HG03025 (cell line): ENCODE data around the gene ADAMTS12.

Experiments used
- ATAC-seq: cut with Tn5 transposase; IDR thresholded peaks from one replicate; pipeline ENCODE4 v1.9.1; 2021; ENCODE audit warnings: mild to moderate bottlenecking, moderate library complexity; ENCODE audit not compliant: unreplicated experiment, low FRiP score

The ADAMTS12 gene

GRCh38 chr5:33812746-33813145, 79.0 kb downstream of the ADAMTS12 start:
- no peak for ATAC-seq

- no peak for ATAC-seq
Observed at GRCh38 chr5:33810491-33811120, 81.2 kb downstream of the ADAMTS12 start.

- ATAC-seq: no peak
Observed at GRCh38 chr5:33809936-33810335, 81.9 kb downstream of the ADAMTS12 start.

GRCh38 chr5:33808699-33809098, 83.1 kb downstream of the ADAMTS12 start:
- no peak for ATAC-seq

GRCh38 chr5:33807771-33808170, 84.0 kb downstream of the ADAMTS12 start:
- no peak for ATAC-seq

GRCh38 chr5:33806738-33807442, 84.9 kb downstream of the ADAMTS12 start:
- ATAC-seq: no peak

GRCh38 chr5:33801292-33801691, 90.5 kb downstream of the ADAMTS12 start:
- ATAC-seq: no peak

GRCh38 chr5:33800241-33800950, 91.4 kb downstream of the ADAMTS12 start:
- no peak for ATAC-seq

- ATAC-seq: no peak
Observed at GRCh38 chr5:33795496-33795895, 96.3 kb downstream of the ADAMTS12 start.

GRCh38 chr5:33794550-33795181, 97.1 kb downstream of the ADAMTS12 start:
- ATAC-seq: no peak

- no peak for ATAC-seq
Observed at GRCh38 chr5:33793836-33794549, 97.8 kb downstream of the ADAMTS12 start.

- ATAC-seq: no peak
Observed at GRCh38 chr5:33793276-33793675, 98.5 kb downstream of the ADAMTS12 start.

GRCh38 chr5:33792559-33792958, 99.2 kb downstream of the ADAMTS12 start:
- no peak for ATAC-seq

GRCh38 chr5:33789567-33789957, 102.2 kb downstream of the ADAMTS12 start:
- no peak for ATAC-seq

GRCh38 chr5:33788922-33789566, 102.7 kb downstream of the ADAMTS12 start:
- ATAC-seq: no peak

GRCh38 chr5:33785571-33785970, 106.2 kb downstream of the ADAMTS12 start:
- ATAC-seq: no peak

GRCh38 chr5:33781286-33781685, 110.5 kb downstream of the ADAMTS12 start:
- ATAC-seq: no peak

- ATAC-seq: no peak
Observed at GRCh38 chr5:33776151-33776660, 115.6 kb downstream of the ADAMTS12 start.

- no peak for ATAC-seq
Observed at GRCh38 chr5:33774341-33774740, 117.4 kb downstream of the ADAMTS12 start.

GRCh38 chr5:33772380-33772897, 119.4 kb downstream of the ADAMTS12 start:
- ATAC-seq: no peak
